MM.1S (cell line): ENCODE results near the gene CWF19L2.

Source experiments
- CTCF ChIP-seq: fragments of 300-600 bp; sonication (generic); IDR thresholded peaks from 2 replicates; pipeline ENCODE4 v1.5.1; 2016; ENCODE audit warnings: antibody characterized with exemption, low read length, mixed read lengths
- EZH2 ChIP-seq: fragments of 300-600 bp; sonication (generic); optimal IDR thresholded peaks from 2 replicates; pipeline ENCODE3; 2017; ENCODE audit warnings: low read depth, mild to moderate bottlenecking, antibody characterized with exemption, low read length, mixed read lengths
- EZH2phosphoT487 ChIP-seq: fragments of 300-600 bp; sonication (generic); IDR thresholded peaks from 2 replicates; pipeline ENCODE4 v1.6.1; 2018; ENCODE audit warnings: antibody characterized with exemption, low read length

- no peak for TF ChIP-seq EZH2
- TF ChIP-seq EZH2phosphoT487 = no peak
- TF ChIP-seq CTCF = no peak
These were observed 119.7 kb downstream of the CWF19L2 start for GRCh38 chr11:107337917-107338316.
